DND-41 (cell line): ENCODE data around the gene ACVR2A.

Experiments used
- ATAC-seq: fragments of 200-7000 bp; cut with Tn5 transposase; 3 replicates; pipeline ENCODE4 v1.9.1; 2021; ENCODE audit warnings: low read depth; ENCODE audit not compliant: insufficient read depth
- DNase-seq: peaks from one replicate; pipeline ENCODE4 v3.0.0-alpha.2; 2020
- H2AFZ ChIP-seq: 2 replicates; pipeline ENCODE4 v1.6.0; 2012; ENCODE audit warnings: low read depth, low read length
- H3K27ac ChIP-seq: 2 replicates; pipeline ENCODE4 v1.5.1; 2012; ENCODE audit warnings: low read length, inconsistent platforms
- H3K27me3 ChIP-seq: fragments of 200-600 bp; sonication (generic); 2 replicates; pipeline ENCODE4 v1.6.0; 2012; ENCODE audit warnings: low read length, mild to moderate bottlenecking, inconsistent platforms; ENCODE audit not compliant: insufficient read depth, poor library complexity
- H3K36me3 ChIP-seq: 2 replicates; pipeline ENCODE4 v1.5.1; 2012; ENCODE audit warnings: low read length, inconsistent platforms; ENCODE audit not compliant: insufficient read depth
- H3K4me1 ChIP-seq: 2 replicates; pipeline ENCODE4 v1.5.1; 2012; ENCODE audit warnings: mild to moderate bottlenecking, low read length; ENCODE audit not compliant: insufficient read depth
- H3K4me2 ChIP-seq: 2 replicates; pipeline ENCODE4 v1.6.0; 2012; ENCODE audit warnings: mild to moderate bottlenecking, moderate library complexity, low read length, inconsistent platforms; ENCODE audit not compliant: insufficient read depth
- H3K4me3 ChIP-seq, 2 experiments: fragments of 200-600 bp in 1 of 2; shearing (Covaris generic) in 1 of 2; 2 replicates each; pipeline ENCODE4 v1.5.1; 2012 to 2016; ENCODE audit warnings: inconsistent platforms in 2 of 2, low read length in 2 of 2, mild to moderate bottlenecking in 2 of 2, low read depth in 1 of 2, moderate library complexity in 1 of 2
- H3K79me2 ChIP-seq: 2 replicates; pipeline ENCODE4 v1.6.0; 2012; ENCODE audit warnings: low read length, inconsistent platforms; ENCODE audit not compliant: insufficient read depth
- H3K9ac ChIP-seq: 2 replicates; pipeline ENCODE4 v1.6.0; 2012; ENCODE audit warnings: low read depth, mild to moderate bottlenecking, inconsistent platforms, low read length, moderate library complexity
- H3K9me3 ChIP-seq: 2 replicates; pipeline ENCODE4 v1.5.1; 2012; ENCODE audit warnings: low read length, moderate library complexity, mild to moderate bottlenecking, inconsistent platforms; ENCODE audit not compliant: insufficient read depth, severe bottlenecking
- H4K20me1 ChIP-seq: 2 replicates; pipeline ENCODE4 v1.6.0; 2012; ENCODE audit warnings: low read length; ENCODE audit not compliant: insufficient read depth
- CTCF ChIP-seq: IDR thresholded peaks from 2 replicates; pipeline ENCODE4 v1.5.1; 2012; ENCODE audit warnings: borderline replicate concordance, low read length, moderate library complexity, mild to moderate bottlenecking; ENCODE audit not compliant: poor library complexity, severe bottlenecking; ENCODE audit errors: extremely low read depth
- EZH2 ChIP-seq: IDR thresholded peaks from 3 replicates; pipeline ENCODE4 v1.6.1; 2012; ENCODE audit warnings: borderline replicate concordance, low read depth, mild to moderate bottlenecking, moderate library complexity, low read length, inconsistent platforms; ENCODE audit not compliant: severe bottlenecking

ACVR2A gene

GRCh38 chr2:147916067-147916466 is 71.2 kb downstream of the ACVR2A start:
- Histone ChIP-seq H3K4me3 (no peak overlapping the region), H4K20me1 (no peaks in the 10 kb centered on the region), H3K27ac (no peak overlapping the region), H3K4me1 (no peaks in the 10 kb centered on the region), H3K9me3 (no peaks in the 10 kb centered on the region), H3K36me3 (no peaks in the 10 kb centered on the region), H3K9ac (no peak overlapping the region), H3K79me2 (no peaks in the 10 kb centered on the region), H3K27me3 (no peaks in the 10 kb centered on the region), H3K4me2 (no peak overlapping the region), H2AFZ (no peak overlapping the region)
- ATAC-seq (no peak), DNase-seq (no peak)
- TF ChIP-seq EZH2 = no peak
- TF ChIP-seq CTCF = no peak

GRCh38 chr2:147916723-147917122 is 71.9 kb downstream of the ACVR2A start:
- TF ChIP-seq CTCF = no peak
- TF ChIP-seq EZH2 = no peak
- Histone ChIP-seq H3K27me3 (no peaks in the 10 kb centered on the region), H3K9me3 (no peaks in the 10 kb centered on the region), H3K4me2 (no peak overlapping the region), H3K9ac (no peak overlapping the region), H3K4me3 (no peak overlapping the region), H3K4me1 (no peaks in the 10 kb centered on the region), H4K20me1 (no peaks in the 10 kb centered on the region), H3K27ac (no peak overlapping the region), H3K36me3 (no peaks in the 10 kb centered on the region), H3K79me2 (no peaks in the 10 kb centered on the region), H2AFZ (no peak overlapping the region)
- ATAC-seq (no peak), DNase-seq (no peak)

- H3K9me3 ChIP-seq = no peaks in the 10 kb centered on the region
- H2AFZ ChIP-seq = no peak overlapping the region
- no peak overlapping the region for H3K9ac ChIP-seq
- H3K27me3 ChIP-seq = no peaks in the 10 kb centered on the region
- H3K4me3 ChIP-seq = no peak overlapping the region
- ATAC-seq = no peak
- H3K79me2 ChIP-seq = no peaks in the 10 kb centered on the region
- H3K27ac ChIP-seq = no peak overlapping the region
- no peaks in the 10 kb centered on the region for H3K36me3 ChIP-seq
- no peak for TF ChIP-seq EZH2
- no peak for TF ChIP-seq CTCF
- H3K4me2 ChIP-seq = no peak overlapping the region
- no peak for DNase-seq
- no peaks in the 10 kb centered on the region for H4K20me1 ChIP-seq
- H3K4me1 ChIP-seq = no peaks in the 10 kb centered on the region
Observed at GRCh38 chr2:147917161-147917560, 72.3 kb downstream of the ACVR2A start.

- TF ChIP-seq CTCF (no peak), EZH2 (no peak)
- Histone ChIP-seq H3K4me1 (no peaks in the 10 kb centered on the region), H3K4me3 (no peak overlapping the region), H2AFZ (no peak overlapping the region), H3K9ac (no peak overlapping the region), H3K4me2 (no peak overlapping the region), H3K79me2 (no peaks in the 10 kb centered on the region), H4K20me1 (no peaks in the 10 kb centered on the region), H3K27me3 (no peaks in the 10 kb centered on the region), H3K9me3 (no peaks in the 10 kb centered on the region), H3K27ac (no peak overlapping the region), H3K36me3 (no peaks in the 10 kb centered on the region)
- DNase-seq = no peak
- ATAC-seq = no peak
Observed at GRCh38 chr2:147923846-147924245, 79.0 kb downstream of the ACVR2A start.
